ENCODE results near the gene WDR76. TPM values are rescaled to one million over a fixed set of nuclear protein-coding genes. Genes with fewer than 3 reads are reported as not detected.

WDR76 gene
- total RNA-seq, 1 donor from 2014 or later, result 0.73 TPM

DNA sequence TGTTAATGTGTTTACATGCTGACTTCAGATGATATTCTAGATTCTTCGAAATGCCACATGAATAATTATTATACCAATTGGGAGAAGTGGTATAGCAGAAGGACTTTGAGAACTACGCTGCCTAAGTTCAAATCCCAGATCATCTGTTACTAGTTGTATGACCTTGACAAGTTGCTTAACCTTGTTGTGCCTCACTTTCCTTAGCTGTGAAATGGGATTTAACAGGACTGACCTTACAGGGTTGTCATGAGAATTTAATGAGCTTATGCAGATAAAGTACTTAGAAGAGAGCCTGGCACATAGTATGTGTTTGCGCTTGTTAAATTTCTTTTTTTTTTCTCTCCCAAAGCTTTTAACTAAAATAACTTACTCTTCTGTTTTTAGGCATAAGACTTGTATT, 24.4 kb downstream of the WDR76 start:
- no peaks in the 10 kb centered on the region for H3K4me1 Mint-ChIP-seq (ENCODE audit: low read depth, unreplicated experiment)
- no peaks in the 10 kb centered on the region for H3K27me3 Mint-ChIP-seq (ENCODE audit: low read depth, unreplicated experiment)
- H3K27ac Mint-ChIP-seq (ENCODE audit: unreplicated experiment), result no peak overlapping the region
- no peaks in the 10 kb centered on the region for H3K4me1 ChIP-seq (ENCODE audit: insufficient read depth, low read length)
- peaks cover 2% of the 10 kb centered on the region for H3K9me3 Mint-ChIP-seq (ENCODE audit: unreplicated experiment)
- H3K79me2 ChIP-seq (ENCODE audit: insufficient read depth, low read length), result no peaks in the 10 kb centered on the region
- FAIRE-seq (no peak), DNase-seq (ENCODE audit: low read depth) (no peak)
- no peak overlapping the region for H3K9ac ChIP-seq (ENCODE audit: low read length)
- no peaks in the 10 kb centered on the region for H3K27me3 ChIP-seq (ENCODE audit: insufficient read depth, low read length)
- H2AFZ ChIP-seq (ENCODE audit: low read depth, low read length), result no peak overlapping the region
- no peaks in the 10 kb centered on the region for H4K20me1 ChIP-seq (ENCODE audit: insufficient read depth, low read length)
- no peak overlapping the region for H3K4me3 ChIP-seq (ENCODE audit: insufficient read depth, low read depth, low read length)
- H3K36me3 ChIP-seq (ENCODE audit: insufficient read depth, low read length), result peaks cover 8% of the 10 kb centered on the region
- H3K36me3 Mint-ChIP-seq (ENCODE audit: low read depth, unreplicated experiment), result no peaks in the 10 kb centered on the region
- TF ChIP-seq CTCF (IDR thresholded peaks at IDR 0.05; ENCODE audit: insufficient read depth, low read depth, low read length) (no peak), EZH2 (IDR thresholded peaks at IDR 0.05; ENCODE audit: insufficient read depth, low read length) (no peak)
- H3K4me2 ChIP-seq (ENCODE audit: low read length), result no peak overlapping the region
- no peak overlapping the region for H3K4me3 Mint-ChIP-seq (ENCODE audit: unreplicated experiment)
- no peak overlapping the region for H3K27ac ChIP-seq (ENCODE audit: low read depth, low read length)
- H3K9me3 ChIP-seq (ENCODE audit: insufficient read depth, low read depth, low read length), result no peaks in the 10 kb centered on the region

DNA sequence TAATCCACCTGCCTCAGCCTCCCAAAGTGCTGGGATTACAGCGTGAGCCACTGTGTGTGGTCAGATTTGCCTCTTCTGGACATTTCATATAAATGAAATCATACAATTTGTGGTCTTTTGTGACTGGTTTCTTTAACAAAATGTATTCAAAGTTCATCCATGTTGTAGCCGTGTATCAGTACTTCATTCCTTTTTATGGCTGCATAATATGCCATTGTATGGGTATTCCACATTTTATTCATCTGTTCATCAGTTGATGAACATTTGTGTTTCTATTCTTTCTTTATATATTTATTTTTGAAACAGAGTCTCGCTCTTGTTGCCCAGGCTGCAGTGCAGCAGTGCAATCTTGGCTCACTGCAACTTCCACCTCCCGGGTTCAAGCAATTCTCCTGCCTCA, 25.8 kb downstream of the WDR76 start:
- no peak overlapping the region for H2AFZ ChIP-seq (ENCODE audit: low read depth, low read length)
- no peaks in the 10 kb centered on the region for H3K27me3 ChIP-seq (ENCODE audit: insufficient read depth, low read length)
- no peaks in the 10 kb centered on the region for H3K9me3 ChIP-seq (ENCODE audit: insufficient read depth, low read depth, low read length)
- Mint-ChIP-seq H3K4me1 (ENCODE audit: low read depth, unreplicated experiment) (no peaks in the 10 kb centered on the region), H3K4me3 (ENCODE audit: unreplicated experiment) (no peak overlapping the region), H3K36me3 (ENCODE audit: low read depth, unreplicated experiment) (no peaks in the 10 kb centered on the region), H3K27ac (ENCODE audit: unreplicated experiment) (no peak overlapping the region), H3K27me3 (ENCODE audit: low read depth, unreplicated experiment) (no peaks in the 10 kb centered on the region), H3K9me3 (ENCODE audit: unreplicated experiment) (peaks cover 2% of the 10 kb centered on the region)
- H3K9ac ChIP-seq (ENCODE audit: low read length), result no peak overlapping the region
- no peaks in the 10 kb centered on the region for H3K4me1 ChIP-seq (ENCODE audit: insufficient read depth, low read length)
- no peaks in the 10 kb centered on the region for H3K79me2 ChIP-seq (ENCODE audit: insufficient read depth, low read length)
- TF ChIP-seq CTCF (IDR thresholded peaks at IDR 0.05; ENCODE audit: insufficient read depth, low read depth, low read length) (no peak), EZH2 (IDR thresholded peaks at IDR 0.05; ENCODE audit: insufficient read depth, low read length) (no peak)
- H3K27ac ChIP-seq (ENCODE audit: low read depth, low read length), result no peak overlapping the region
- FAIRE-seq (no peak), DNase-seq (ENCODE audit: low read depth) (no peak)
- H3K4me2 ChIP-seq (ENCODE audit: low read length), result no peak overlapping the region
- H3K4me3 ChIP-seq (ENCODE audit: insufficient read depth, low read depth, low read length), result no peak overlapping the region
- H3K36me3 ChIP-seq (ENCODE audit: insufficient read depth, low read length), result peaks cover 8% of the 10 kb centered on the region
- H4K20me1 ChIP-seq (ENCODE audit: insufficient read depth, low read length), result no peaks in the 10 kb centered on the region

DNA sequence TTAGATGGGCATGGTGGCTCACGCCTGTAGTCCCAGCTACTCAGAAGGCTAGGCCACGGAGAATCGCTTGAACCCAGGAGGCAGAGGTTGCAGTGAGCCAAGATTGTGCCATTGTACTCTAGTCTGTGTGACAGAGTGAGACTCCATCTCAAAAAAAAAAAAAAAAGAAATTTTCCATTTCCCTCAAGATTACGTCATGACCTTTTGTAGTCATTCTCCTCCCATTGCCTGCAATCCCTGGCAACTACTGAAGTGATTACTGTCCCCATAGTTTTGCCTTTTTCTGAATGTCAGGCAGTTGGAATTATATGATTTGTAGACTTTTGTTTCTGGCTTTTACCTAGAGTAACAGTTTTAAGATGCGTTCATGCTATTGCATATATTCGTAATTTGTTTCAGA, 28.0 kb downstream of the WDR76 start:
- no peak for TF ChIP-seq CTCF (IDR thresholded peaks at IDR 0.05; ENCODE audit: insufficient read depth, low read depth, low read length)
- TF ChIP-seq EZH2 (IDR thresholded peaks at IDR 0.05; ENCODE audit: insufficient read depth, low read length), result no peak
- H3K9me3 Mint-ChIP-seq (ENCODE audit: unreplicated experiment), result peaks cover 2% of the 10 kb centered on the region
- H3K27ac Mint-ChIP-seq (ENCODE audit: unreplicated experiment), result no peak overlapping the region
- Histone ChIP-seq H3K27me3 (ENCODE audit: insufficient read depth, low read length) (no peaks in the 10 kb centered on the region), H3K9me3 (ENCODE audit: insufficient read depth, low read depth, low read length) (no peaks in the 10 kb centered on the region), H3K4me1 (ENCODE audit: insufficient read depth, low read length) (no peaks in the 10 kb centered on the region), H3K27ac (ENCODE audit: low read depth, low read length) (no peak overlapping the region), H3K79me2 (ENCODE audit: insufficient read depth, low read length) (no peaks in the 10 kb centered on the region), H3K9ac (ENCODE audit: low read length) (no peak overlapping the region), H3K36me3 (ENCODE audit: insufficient read depth, low read length) (peaks cover 13% of the 10 kb centered on the region), H2AFZ (ENCODE audit: low read depth, low read length) (no peak overlapping the region), H3K4me3 (ENCODE audit: insufficient read depth, low read depth, low read length) (no peak overlapping the region), H4K20me1 (ENCODE audit: insufficient read depth, low read length) (no peaks in the 10 kb centered on the region), H3K4me2 (ENCODE audit: low read length) (no peak overlapping the region)
- no peaks in the 10 kb centered on the region for H3K36me3 Mint-ChIP-seq (ENCODE audit: low read depth, unreplicated experiment)
- no peaks in the 10 kb centered on the region for H3K4me1 Mint-ChIP-seq (ENCODE audit: low read depth, unreplicated experiment)
- FAIRE-seq, result no peak
- H3K4me3 Mint-ChIP-seq (ENCODE audit: unreplicated experiment), result no peak overlapping the region
- no peaks in the 10 kb centered on the region for H3K27me3 Mint-ChIP-seq (ENCODE audit: low read depth, unreplicated experiment)
- no peak for DNase-seq (ENCODE audit: low read depth)
